GM12878 (cell line): ENCODE results near the gene HINFP. TPM values are rescaled to one million over a fixed set of nuclear protein-coding genes. Genes with fewer than 3 reads are reported as not detected.
A peak's percentile ranks its signal among the peaks of the same experiment; 100 is the strongest.

Source experiments
- BMI1 ChIP-seq: fragments of 450-650 bp; IDR thresholded peaks from 2 replicates; pipeline ENCODE4 v1.6.1; 2016; ENCODE audit warnings: mild to moderate bottlenecking, moderate library complexity, borderline replicate concordance
- CHD4 ChIP-seq: fragments of 200-600 bp; sonication (generic); IDR thresholded peaks from 2 replicates; pipeline ENCODE4 v1.6.1; 2016; ENCODE audit warnings: mild to moderate bottlenecking
- LARP7 ChIP-seq: fragments of 450-650 bp; IDR thresholded peaks from 2 replicates; pipeline ENCODE4 v1.6.1; 2017; ENCODE audit warnings: mild to moderate bottlenecking
- PML ChIP-seq: IDR thresholded peaks from 2 replicates; pipeline ENCODE4 v1.6.1; 2012; ENCODE audit warnings: low read length, inconsistent platforms
- RUNX3 ChIP-seq: IDR thresholded peaks from 2 replicates; pipeline ENCODE4 v1.6.1; 2012; ENCODE audit warnings: low read length, inconsistent platforms
- SREBF2 ChIP-seq: IDR thresholded peaks from 2 replicates; pipeline ENCODE4 v1.6.1; 2012; ENCODE audit warnings: mild to moderate bottlenecking, low read length
- TBL1XR1 ChIP-seq: IDR thresholded peaks from 2 replicates; pipeline ENCODE4 v1.6.1; 2012; ENCODE audit warnings: low read depth, low read length, improper control_type of control experiment
- ZBED1 ChIP-seq: IDR thresholded peaks from 2 replicates; pipeline ENCODE4 v1.6.1; 2016; ENCODE audit warnings: borderline replicate concordance
- ZNF207 ChIP-seq: fragments of 450-650 bp; IDR thresholded peaks from 2 replicates; pipeline ENCODE4 v1.6.1; 2014; ENCODE audit warnings: antibody characterized with exemption, mild to moderate bottlenecking, borderline replicate concordance
- ZNF384 ChIP-seq: IDR thresholded peaks from 2 replicates; pipeline ENCODE4 v1.6.1; 2012; ENCODE audit warnings: low read depth, mild to moderate bottlenecking, low read length, improper control_type of control experiment, borderline replicate concordance
- ZNF622 ChIP-seq: fragments of 450-650 bp; IDR thresholded peaks from 2 replicates; pipeline ENCODE4 v1.6.1; 2017; ENCODE audit warnings: mild to moderate bottlenecking, inconsistent platforms
- ZSCAN29 ChIP-seq: fragments of 450-650 bp; IDR thresholded peaks from 2 replicates; pipeline ENCODE4 v1.6.1; 2017; ENCODE audit warnings: mild to moderate bottlenecking, moderate library complexity
- polyA plus RNA-seq, 11 experiments: library from polyadenylated mRNA; depleted of rRNA in 4 of 11; unstranded in 6 of 11; stranded (reverse) in 5 of 11; fragments of >200 nt; fragmentation: Nextera tagmentation in 4 of 11; fragmentation: Illumina TruSeq in 1 of 11; extraction: Ambion mirVana in 4 of 11; extraction: Trizol in 1 of 11; gene quantifications; 1 replicate in 1 of 11; 2 replicates in 10 of 11; pipeline versions ENCODE4 v1.2.1 to v1.2.3, GENCODE V29; 2011 to 2016; ENCODE audit warnings: inconsistent platforms in 2 of 11, missing spikeins in 2 of 11, low read depth in 1 of 11
- total RNA-seq, 4 experiments: library from RNA; depleted of rRNA in 3 of 4; stranded (reverse); fragments of >200 nt in 3 of 4; fragmentation: Illumina TruSeq in 1 of 4; extraction: Trizol in 1 of 4; gene quantifications; 2 replicates each; pipeline versions ENCODE4 v1.2.1 to v1.2.3, GENCODE V29; 2013 to 2021
- TF ChIP-seq, protein P1 (sequence below): fragments of 450-650 bp; IDR thresholded peaks from 2 replicates; pipeline ENCODE4 v1.6.1; 2014; ENCODE audit warnings: mild to moderate bottlenecking
- TF ChIP-seq, protein P2 (sequence below): IDR thresholded peaks from 2 replicates; pipeline ENCODE4 v1.6.1; 2011; ENCODE audit warnings: low read depth, low read length, improper control_type of control experiment, borderline replicate concordance
- TF ChIP-seq, protein P3 (sequence below): fragments of 450-650 bp; formaldehyde crosslinking; IDR thresholded peaks from 2 replicates; pipeline ENCODE4 v1.5.0; 2022; ENCODE audit warnings: mild to moderate bottlenecking, missing genetic modification characterization
- TF ChIP-seq, protein P4 (sequence below): fragments of 450-650 bp; IDR thresholded peaks from 2 replicates; pipeline ENCODE4 v1.6.1; 2018; ENCODE audit warnings: mild to moderate bottlenecking, low read depth, moderate library complexity; ENCODE audit not compliant: partially characterized antibody
- TF ChIP-seq, protein P5 (sequence below): fragments of 450-650 bp; IDR thresholded peaks from 2 replicates; pipeline ENCODE4 v1.6.1; 2018; ENCODE audit warnings: borderline replicate concordance, mild to moderate bottlenecking; ENCODE audit not compliant: partially characterized antibody
- TF ChIP-seq, protein P6 (sequence below): IDR thresholded peaks from 2 replicates; pipeline ENCODE4 v1.6.1; 2011; ENCODE audit warnings: borderline replicate concordance, low read depth, mild to moderate bottlenecking, moderate library complexity, mixed read lengths, low read length; ENCODE audit not compliant: insufficient read depth; ENCODE audit errors: extremely low read length

HINFP gene
- total and polyA plus RNA-seq, 10 of the 15 experiments (the other 5 are each of a cell fraction or from before 2014, with no cell fraction given): 13.1 to 26.3 (median 18.6) TPM

DNA sequence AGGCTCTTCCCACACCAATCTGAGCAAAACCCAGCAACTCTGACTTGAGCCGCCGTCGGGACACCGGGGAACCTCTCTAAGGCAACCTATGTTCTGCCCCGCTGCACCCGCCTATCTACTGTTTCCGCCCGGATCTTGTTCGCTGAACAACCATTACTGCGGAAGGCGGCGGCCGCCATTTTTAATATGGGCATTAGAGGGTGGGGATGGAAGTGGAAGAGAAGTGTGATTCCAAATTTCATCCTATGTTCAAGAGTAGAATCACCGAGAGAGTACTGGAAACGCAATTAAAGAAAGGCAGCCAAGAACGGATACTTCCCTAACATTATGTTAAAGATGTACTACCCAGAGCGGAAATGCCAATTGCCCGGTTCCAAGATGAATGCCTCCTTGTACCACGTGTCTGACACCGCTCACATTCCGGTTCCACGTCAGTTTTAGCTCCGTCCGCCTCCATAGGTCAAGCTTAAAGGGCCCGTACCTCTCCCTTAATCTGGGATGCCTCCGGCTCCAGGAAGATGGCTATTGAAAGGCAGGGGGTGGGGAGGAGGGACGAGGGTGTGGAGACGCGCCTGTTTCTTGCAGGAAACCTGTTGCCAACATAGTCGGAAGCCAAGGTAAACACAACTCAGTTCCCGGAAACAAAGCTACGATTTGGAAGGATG lies 19.5 kb upstream of the HINFP start, which contains the start of gene DPAGT1 (continued):
- TF ChIP-seq, protein P1, sequence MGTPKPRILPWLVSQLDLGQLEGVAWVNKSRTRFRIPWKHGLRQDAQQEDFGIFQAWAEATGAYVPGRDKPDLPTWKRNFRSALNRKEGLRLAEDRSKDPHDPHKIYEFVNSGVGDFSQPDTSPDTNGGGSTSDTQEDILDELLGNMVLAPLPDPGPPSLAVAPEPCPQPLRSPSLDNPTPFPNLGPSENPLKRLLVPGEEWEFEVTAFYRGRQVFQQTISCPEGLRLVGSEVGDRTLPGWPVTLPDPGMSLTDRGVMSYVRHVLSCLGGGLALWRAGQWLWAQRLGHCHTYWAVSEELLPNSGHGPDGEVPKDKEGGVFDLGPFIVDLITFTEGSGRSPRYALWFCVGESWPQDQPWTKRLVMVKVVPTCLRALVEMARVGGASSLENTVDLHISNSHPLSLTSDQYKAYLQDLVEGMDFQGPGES: no peak
- TF ChIP-seq, protein P2, sequence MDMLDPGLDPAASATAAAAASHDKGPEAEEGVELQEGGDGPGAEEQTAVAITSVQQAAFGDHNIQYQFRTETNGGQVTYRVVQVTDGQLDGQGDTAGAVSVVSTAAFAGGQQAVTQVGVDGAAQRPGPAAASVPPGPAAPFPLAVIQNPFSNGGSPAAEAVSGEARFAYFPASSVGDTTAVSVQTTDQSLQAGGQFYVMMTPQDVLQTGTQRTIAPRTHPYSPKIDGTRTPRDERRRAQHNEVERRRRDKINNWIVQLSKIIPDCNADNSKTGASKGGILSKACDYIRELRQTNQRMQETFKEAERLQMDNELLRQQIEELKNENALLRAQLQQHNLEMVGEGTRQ: peak; percentile 85
- TF ChIP-seq CHD4 (no peak), SREBF2 (no peak), ZSCAN29 (no peak), PML (no peak), LARP7 (0 out of 2 replicates have a peak, but pooled peaks have one; percentile 33), ZNF384 (no peak), RUNX3 (peak; percentile 44), BMI1 (no peak), TBL1XR1 (no peak; the same call in 1 of the 2 replicates), ZNF622 (no peak), ZBED1 (0 out of 2 replicates have a peak, but pooled peaks have one; percentile 19), ZNF207 (no peak; the same call in 1 of the 2 replicates)
- TF ChIP-seq, protein P3, sequence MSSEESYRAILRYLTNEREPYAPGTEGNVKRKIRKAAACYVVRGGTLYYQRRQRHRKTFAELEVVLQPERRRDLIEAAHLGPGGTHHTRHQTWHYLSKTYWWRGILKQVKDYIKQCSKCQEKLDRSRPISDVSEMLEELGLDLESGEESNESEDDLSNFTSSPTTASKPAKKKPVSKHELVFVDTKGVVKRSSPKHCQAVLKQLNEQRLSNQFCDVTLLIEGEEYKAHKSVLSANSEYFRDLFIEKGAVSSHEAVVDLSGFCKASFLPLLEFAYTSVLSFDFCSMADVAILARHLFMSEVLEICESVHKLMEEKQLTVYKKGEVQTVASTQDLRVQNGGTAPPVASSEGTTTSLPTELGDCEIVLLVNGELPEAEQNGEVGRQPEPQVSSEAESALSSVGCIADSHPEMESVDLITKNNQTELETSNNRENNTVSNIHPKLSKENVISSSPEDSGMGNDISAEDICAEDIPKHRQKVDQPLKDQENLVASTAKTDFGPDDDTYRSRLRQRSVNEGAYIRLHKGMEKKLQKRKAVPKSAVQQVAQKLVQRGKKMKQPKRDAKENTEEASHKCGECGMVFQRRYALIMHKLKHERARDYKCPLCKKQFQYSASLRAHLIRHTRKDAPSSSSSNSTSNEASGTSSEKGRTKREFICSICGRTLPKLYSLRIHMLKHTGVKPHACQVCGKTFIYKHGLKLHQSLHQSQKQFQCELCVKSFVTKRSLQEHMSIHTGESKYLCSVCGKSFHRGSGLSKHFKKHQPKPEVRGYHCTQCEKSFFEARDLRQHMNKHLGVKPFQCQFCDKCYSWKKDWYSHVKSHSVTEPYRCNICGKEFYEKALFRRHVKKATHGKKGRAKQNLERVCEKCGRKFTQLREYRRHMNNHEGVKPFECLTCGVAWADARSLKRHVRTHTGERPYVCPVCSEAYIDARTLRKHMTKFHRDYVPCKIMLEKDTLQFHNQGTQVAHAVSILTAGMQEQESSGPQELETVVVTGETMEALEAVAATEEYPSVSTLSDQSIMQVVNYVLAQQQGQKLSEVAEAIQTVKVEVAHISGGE (CRISPR knock-in tag): peak; percentile 86
- TF ChIP-seq, protein P4, sequence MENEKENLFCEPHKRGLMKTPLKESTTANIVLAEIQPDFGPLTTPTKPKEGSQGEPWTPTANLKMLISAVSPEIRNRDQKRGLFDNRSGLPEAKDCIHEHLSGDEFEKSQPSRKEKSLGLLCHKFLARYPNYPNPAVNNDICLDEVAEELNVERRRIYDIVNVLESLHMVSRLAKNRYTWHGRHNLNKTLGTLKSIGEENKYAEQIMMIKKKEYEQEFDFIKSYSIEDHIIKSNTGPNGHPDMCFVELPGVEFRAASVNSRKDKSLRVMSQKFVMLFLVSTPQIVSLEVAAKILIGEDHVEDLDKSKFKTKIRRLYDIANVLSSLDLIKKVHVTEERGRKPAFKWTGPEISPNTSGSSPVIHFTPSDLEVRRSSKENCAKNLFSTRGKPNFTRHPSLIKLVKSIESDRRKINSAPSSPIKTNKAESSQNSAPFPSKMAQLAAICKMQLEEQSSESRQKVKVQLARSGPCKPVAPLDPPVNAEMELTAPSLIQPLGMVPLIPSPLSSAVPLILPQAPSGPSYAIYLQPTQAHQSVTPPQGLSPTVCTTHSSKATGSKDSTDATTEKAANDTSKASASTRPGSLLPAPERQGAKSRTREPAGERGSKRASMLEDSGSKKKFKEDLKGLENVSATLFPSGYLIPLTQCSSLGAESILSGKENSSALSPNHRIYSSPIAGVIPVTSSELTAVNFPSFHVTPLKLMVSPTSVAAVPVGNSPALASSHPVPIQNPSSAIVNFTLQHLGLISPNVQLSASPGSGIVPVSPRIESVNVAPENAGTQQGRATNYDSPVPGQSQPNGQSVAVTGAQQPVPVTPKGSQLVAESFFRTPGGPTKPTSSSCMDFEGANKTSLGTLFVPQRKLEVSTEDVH: peak; percentile 90
- TF ChIP-seq, protein P5, sequence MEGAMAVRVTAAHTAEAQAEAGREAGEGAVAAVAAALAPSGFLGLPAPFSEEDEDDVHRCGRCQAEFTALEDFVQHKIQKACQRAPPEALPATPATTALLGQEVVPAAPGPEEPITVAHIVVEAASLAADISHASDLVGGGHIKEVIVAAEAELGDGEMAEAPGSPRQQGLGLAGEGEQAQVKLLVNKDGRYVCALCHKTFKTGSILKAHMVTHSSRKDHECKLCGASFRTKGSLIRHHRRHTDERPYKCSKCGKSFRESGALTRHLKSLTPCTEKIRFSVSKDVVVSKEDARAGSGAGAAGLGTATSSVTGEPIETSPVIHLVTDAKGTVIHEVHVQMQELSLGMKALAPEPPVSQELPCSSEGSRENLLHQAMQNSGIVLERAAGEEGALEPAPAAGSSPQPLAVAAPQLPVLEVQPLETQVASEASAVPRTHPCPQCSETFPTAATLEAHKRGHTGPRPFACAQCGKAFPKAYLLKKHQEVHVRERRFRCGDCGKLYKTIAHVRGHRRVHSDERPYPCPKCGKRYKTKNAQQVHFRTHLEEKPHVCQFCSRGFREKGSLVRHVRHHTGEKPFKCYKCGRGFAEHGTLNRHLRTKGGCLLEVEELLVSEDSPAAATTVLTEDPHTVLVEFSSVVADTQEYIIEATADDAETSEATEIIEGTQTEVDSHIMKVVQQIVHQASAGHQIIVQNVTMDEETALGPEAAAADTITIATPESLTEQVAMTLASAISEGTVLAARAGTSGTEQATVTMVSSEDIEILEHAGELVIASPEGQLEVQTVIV: peak; percentile 86
- TF ChIP-seq, protein P6, sequence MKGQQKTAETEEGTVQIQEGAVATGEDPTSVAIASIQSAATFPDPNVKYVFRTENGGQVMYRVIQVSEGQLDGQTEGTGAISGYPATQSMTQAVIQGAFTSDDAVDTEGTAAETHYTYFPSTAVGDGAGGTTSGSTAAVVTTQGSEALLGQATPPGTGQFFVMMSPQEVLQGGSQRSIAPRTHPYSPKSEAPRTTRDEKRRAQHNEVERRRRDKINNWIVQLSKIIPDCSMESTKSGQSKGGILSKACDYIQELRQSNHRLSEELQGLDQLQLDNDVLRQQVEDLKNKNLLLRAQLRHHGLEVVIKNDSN: peak; percentile 91
